Activated CD8-positive, alpha-beta memory T cell treated with anti-CD3 and anti-CD28 coated beads for 4 hours (primary cell): Measurements from ENCODE around the gene CCBE1.

ENCODE experiments used
- DNase-seq, 2 donors: peaks; one replicate each; pipeline ENCODE4 v3.0.0-alpha.2; 2020; ENCODE audit warnings: low read depth in 2 of 2

Gene CCBE1

GRCh38 chr18:59388817-59389216 is 308.4 kb downstream of the CCBE1 start:
- DNase-seq = no peak

- DNase-seq = no peak
These were observed 309.3 kb downstream of the CCBE1 start for GRCh38 chr18:59387687-59388565.

- no peak for DNase-seq
These were observed 310.1 kb downstream of the CCBE1 start for GRCh38 chr18:59386909-59387686.

- no peak for DNase-seq
These were observed 312.0 kb downstream of the CCBE1 start for GRCh38 chr18:59385191-59385590.

- DNase-seq = no peak
These were observed 313.4 kb downstream of the CCBE1 start for GRCh38 chr18:59383851-59384250.

GRCh38 chr18:59382383-59382782 is 314.8 kb downstream of the CCBE1 start:
- DNase-seq = no peak

- no peak for DNase-seq
These were observed 315.3 kb downstream of the CCBE1 start for GRCh38 chr18:59381949-59382348.
